Measurements from ENCODE around the gene LDB2.

Gene LDB2

GRCh38 chr4:16752150-16752549 is 146.3 kb downstream of the LDB2 start:
- DNase-seq = no peak

DNA sequence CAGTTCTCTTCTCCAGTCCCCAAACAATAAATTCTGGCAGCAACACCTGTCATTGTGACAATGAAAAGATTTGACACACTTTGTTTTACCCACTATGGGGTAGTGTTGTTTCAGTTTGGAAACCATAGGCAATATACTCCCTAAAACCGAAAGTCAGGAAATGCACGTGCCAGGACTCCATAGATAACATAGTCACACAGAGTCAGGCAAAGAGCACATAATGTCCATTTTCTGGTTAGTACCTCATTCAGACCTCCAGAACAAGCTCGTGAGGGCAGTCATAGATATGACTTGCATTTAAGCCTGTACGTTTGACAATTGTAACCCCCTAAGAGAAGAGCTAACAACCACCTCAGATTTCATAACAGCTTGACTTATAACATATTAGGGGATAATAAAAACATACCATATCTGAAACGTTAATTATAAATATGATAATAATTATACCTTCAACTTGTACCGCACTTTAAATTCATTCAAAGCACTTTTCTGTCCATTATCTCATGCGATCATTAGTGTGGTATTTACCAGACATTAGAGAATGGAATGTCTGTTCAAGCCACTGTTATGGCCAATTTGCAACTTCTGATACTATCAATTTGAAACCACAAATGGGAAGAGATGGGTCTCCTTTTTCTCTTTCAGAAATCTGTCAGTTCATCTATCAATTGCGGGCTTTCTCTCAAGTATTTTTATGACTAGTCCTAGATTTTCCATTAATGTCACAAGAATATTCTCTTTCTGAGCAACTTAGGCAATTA is 147.4 kb downstream of the LDB2 start:
- DNase-seq = no peak

DNA sequence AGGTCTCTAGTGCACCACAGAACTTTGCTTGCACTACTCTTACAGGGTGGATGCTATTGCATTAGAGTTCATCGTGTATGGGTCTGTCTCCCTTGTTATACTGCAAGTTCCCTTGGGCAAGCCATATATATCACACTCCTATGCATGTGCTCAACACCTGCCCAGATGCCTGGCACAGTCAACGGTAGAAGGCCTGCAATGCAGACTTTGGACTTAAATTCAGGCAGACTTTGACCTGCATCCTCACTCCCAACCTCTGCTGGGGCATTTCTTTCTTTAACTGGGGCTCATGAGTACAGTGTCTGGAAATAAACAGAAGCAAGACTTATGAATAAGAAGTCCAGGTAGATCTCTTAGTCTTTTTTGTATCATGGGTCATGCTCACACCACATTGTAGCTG is 148.2 kb downstream of the LDB2 start:
- DNase-seq = no peak

- no peak for DNase-seq
Observed at GRCh38 chr4:16745887-16746286, 152.6 kb downstream of the LDB2 start.

DNA sequence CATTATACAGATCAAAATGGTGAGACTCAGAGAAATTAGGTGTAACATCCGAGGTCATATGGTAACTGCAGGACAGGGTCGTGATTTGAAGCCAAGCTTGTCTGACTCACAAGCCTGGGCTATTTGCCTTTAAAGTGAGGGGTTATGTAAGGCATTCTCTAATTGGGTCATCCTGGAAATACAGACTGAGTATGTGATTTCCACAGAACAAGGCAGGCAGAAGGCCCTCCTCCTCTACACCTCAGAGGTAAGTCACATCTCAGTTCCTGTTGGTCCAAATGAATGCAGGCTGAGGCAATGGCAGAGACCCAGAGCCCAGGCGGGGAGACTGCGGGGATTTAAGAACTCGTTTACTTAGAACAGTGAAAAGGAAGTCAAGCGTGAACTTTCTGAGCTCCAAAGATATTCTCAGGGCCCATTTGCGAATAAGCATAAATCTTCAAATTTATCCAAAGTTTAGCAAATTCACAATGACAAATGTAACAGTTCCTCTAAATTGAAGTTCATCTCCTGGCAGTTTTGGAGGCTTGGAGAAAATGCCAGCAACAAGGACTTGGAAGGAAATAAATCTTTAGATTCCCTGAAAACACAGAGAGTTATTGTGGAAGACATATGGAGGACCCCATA is 153.3 kb downstream of the LDB2 start:
- no peak for DNase-seq

DNA sequence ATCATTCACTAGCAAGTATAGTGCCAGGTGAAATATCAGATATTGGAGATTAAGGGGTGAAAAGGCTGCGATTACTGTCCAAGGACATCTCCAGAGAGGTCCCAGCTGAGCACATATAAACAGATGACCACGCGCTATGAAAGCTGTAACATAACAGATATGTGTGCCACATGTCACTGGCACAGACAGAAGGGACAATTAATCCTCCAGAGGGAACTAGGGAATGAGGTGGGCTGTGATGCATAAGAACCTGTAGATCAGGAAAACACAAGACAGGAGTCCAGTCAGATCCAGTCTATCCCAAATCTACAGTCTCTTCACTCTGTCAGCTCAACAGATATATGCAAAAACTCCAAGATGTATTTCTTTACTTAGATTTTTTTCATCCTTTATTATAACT is 157.2 kb downstream of the LDB2 start:
- DNase-seq = no peak

GRCh38 chr4:16739997-16740624 is 158.3 kb downstream of the LDB2 start:
- no peak for DNase-seq

DNA sequence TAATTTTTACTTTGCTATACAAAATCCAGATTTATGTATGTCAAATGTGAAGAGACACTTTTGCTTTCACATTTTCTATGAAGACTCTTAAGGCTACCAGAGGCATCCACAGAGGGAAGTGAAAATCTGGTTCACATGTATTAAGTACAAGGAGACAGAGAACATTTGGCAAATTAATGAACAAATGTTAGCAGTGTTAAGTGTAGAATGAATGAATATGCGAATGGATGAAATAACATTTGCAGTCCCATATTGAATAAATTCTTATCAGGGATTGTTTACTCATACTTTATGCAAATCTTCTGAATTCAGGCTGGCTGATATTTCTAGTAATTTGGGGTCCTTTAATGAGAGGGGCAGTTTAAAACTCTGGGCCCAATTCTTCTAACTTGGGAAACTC is 159.9 kb downstream of the LDB2 start:
- no peak for DNase-seq

DNA sequence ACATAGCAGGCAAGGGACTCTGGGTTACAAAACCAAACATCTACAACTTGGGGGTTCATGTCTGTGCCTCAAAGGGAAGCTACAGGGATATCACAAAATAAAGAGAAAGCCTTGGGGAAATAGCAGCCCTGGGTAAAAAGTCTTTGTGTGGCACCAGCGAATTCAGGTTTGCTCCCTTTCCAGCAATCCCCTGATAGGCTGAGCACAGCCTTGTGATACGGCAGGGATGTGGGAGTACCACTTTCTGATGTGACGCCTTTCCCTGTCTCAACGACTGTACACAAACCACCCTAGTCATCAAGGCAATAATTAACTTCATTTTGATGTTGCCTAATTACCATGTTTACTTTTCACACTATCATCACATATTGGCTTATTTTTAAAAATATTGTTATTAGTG is 164.9 kb downstream of the LDB2 start:
- no peak for DNase-seq

- no peak for DNase-seq
Observed at GRCh38 chr4:16732741-16733140, 165.7 kb downstream of the LDB2 start.

GRCh38 chr4:16731776-16732380 is 166.6 kb downstream of the LDB2 start:
- no peak for DNase-seq

- no peak for DNase-seq
Observed at GRCh38 chr4:16730522-16731205, 167.8 kb downstream of the LDB2 start.

GRCh38 chr4:16729336-16729735 is 169.1 kb downstream of the LDB2 start:
- DNase-seq = no peak

- no peak for DNase-seq
Observed at GRCh38 chr4:16728849-16729248, 169.6 kb downstream of the LDB2 start.

DNA sequence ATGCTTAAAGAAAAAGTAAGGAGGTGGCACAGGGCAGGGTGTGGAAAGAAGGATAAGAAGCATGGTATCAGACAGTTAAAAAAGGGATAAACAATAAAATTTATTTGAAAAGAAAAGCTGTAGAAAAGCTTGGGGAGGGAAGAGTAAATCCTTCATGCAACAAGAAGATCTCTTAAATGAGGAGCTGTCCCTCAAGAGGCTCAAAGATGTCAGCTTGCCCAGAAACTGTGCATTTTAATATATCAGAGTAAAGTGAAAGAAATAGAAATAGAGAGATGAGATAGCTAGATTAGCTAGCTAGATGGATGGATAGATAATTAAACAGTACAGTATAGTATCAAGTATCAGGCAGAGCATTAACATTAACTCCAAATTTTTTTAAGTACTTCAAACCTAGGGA is 170.3 kb downstream of the LDB2 start:
- no peak for DNase-seq

DNA sequence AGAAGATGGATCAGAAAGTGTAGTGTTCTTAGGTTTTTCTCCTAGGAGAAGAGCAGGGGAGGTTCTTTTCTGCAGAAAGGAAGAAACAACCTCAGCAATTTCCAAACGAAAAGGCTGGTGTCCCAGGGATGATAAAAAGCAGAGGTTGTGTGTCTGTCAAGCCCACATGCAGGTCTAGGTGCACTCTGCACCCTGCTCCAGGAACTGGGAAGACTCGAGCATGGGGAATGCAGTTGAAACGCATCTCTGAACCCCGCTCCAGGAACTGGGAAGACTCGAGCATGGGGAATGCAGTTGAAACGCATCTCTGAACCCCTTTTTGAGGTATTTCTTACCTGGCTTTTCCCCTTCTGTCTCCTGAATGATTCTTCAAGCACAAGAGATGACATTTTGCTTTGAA is 171.2 kb downstream of the LDB2 start:
- no peak for DNase-seq

DNA sequence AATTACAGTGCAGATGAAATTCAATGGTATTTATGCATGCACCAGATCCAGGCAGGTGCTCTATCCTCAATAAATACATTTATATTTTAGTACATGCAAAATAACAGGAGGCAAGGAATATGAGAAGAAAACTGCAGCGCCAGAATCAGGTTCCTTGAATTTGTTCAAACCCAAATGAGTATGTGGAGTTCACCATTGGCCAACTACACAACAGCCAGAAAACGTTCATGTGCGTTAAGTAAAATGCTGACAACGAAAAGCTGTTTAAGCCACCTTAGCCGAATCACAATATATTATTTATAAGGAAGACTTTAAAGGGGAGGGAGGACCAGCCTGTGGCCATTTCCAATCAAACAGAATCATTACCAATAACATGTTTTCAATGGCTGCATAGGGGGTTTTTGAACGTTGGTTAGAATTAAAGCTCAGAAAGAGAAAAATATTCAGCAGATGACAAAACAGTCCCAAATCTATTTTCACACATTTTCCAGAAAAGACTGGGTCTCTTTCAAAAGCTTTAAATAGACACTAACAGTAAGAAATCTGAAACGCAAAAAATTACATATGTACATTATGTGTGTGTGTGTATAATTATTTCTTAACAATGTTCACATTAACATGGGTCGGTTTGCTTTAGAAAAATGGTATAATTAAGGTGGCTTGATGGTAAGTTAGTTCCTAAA is 171.9 kb downstream of the LDB2 start:
- DNase-seq = no peak

GRCh38 chr4:16725252-16725651 is 173.2 kb downstream of the LDB2 start:
- no peak for DNase-seq

DNA sequence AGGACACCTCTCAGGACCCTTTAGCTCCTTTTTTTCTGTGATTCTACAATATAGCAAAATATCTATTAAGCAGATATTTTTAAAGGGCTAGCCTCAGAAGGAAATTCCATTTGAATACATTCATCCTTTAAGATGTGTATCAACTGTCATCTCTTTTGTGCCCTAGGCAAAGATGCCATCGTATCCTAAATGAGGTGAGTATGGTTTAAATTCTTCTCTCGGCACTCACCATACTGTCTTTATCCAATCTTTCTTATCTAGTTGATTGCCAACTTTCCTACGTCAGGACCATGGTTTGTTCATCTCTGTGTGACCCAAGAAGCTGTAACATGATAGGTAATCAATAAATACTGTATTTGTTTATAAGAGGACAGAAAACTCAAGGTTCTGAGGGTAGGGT is 176.0 kb downstream of the LDB2 start:
- DNase-seq = no peak

- DNase-seq = no peak
Observed at GRCh38 chr4:16721613-16722291, 176.7 kb downstream of the LDB2 start.

DNA sequence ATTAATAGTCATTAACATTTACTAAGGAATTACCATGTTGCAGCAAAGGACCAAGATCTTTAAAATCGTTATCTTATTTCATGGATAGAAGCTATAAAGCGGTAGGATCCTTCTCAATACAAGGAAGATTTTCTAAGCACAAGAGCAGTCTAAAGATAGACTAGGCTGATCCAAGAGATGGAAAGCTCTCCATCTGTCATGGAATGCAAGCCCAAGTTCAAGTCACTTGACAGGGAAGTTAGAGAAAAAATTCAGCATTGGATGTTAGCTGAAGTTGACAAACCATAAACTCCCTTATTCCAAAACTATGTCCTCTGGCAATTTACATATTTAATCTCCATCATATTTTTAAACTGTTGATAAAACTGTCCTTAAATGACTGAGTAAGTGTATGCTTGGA is 177.7 kb downstream of the LDB2 start:
- no peak for DNase-seq
